ENCODE data around the gene RERE.
A peak's percentile ranks its signal among the peaks of the same experiment; 100 is the strongest.

RERE gene

DNA sequence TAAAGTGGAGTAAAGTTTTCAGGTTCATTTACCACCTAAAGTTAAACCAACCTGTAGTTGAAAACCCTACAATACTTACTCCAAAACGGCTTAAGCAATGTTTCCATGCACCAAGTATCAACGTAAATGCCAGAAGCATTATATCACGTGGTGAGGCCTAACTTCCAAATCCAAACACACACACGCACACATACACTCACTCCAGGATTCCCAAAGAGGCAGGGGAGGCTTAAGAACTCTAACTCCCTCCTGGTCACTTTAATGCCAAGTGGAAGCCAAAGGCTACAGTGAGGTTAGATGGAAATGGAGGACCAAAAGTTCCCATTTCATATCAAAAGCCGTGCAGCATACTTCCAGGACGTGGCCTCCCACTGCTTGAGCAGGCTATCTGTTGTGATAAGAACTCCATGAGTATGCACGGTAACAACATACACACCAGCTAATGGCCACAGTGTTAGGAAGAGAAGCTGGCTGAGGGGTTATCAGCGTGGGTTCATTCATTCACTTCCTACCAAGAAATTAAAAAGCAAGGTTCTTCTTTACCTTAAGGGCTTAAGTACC, 275.4 kb downstream of the RERE start:
- H3K36me3 Mint-ChIP-seq (ENCODE audit: insufficient read depth), result peaks cover 3% of the 10 kb centered on the region
- H3K4me3 Mint-ChIP-seq, result no peak overlapping the region
- ATAC-seq (replicated peaks; ENCODE audit: extremely low read depth, poor library complexity, severe bottlenecking) (no peak), DNase-seq (ENCODE audit: low spot score in 2 of 2) (no peak)
- H3K9me3 Mint-ChIP-seq, result no peaks in the 10 kb centered on the region
- peaks cover 18% of the 10 kb centered on the region for H3K4me1 Mint-ChIP-seq
- H3K27ac Mint-ChIP-seq (ENCODE audit: low read depth), result no peak overlapping the region
- no peaks in the 10 kb centered on the region for H3K27me3 Mint-ChIP-seq

DNA sequence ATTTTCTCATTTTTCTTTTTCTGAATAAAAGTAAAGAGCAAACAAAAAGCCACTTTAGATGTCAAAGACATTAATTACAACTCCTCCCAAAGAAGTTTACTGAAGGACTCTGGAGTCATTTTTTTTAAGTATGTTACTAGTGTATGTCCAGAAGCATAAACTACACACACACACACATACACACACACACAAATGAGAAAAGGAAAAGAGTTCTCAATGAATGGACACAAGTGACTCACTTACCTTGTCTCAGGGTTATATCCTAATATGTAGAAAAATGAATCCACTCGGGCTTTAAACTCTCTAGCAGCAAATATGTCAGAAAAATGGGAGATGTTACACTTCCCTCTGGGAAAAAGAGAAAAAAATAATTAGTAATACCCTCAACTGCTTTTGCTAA, 276.5 kb downstream of the RERE start:
- DNase-seq (ENCODE audit: low spot score in 2 of 2) (no peak), ATAC-seq (replicated peaks; ENCODE audit: extremely low read depth, poor library complexity, severe bottlenecking) (no peak)
- peaks cover 3% of the 10 kb centered on the region for H3K36me3 Mint-ChIP-seq (ENCODE audit: insufficient read depth)
- no peak overlapping the region for H3K4me3 Mint-ChIP-seq
- peaks cover 18% of the 10 kb centered on the region for H3K4me1 Mint-ChIP-seq
- H3K9me3 Mint-ChIP-seq, result no peaks in the 10 kb centered on the region
- no peaks in the 10 kb centered on the region for H3K27me3 Mint-ChIP-seq
- H3K27ac Mint-ChIP-seq (ENCODE audit: low read depth), result no peak overlapping the region

DNA sequence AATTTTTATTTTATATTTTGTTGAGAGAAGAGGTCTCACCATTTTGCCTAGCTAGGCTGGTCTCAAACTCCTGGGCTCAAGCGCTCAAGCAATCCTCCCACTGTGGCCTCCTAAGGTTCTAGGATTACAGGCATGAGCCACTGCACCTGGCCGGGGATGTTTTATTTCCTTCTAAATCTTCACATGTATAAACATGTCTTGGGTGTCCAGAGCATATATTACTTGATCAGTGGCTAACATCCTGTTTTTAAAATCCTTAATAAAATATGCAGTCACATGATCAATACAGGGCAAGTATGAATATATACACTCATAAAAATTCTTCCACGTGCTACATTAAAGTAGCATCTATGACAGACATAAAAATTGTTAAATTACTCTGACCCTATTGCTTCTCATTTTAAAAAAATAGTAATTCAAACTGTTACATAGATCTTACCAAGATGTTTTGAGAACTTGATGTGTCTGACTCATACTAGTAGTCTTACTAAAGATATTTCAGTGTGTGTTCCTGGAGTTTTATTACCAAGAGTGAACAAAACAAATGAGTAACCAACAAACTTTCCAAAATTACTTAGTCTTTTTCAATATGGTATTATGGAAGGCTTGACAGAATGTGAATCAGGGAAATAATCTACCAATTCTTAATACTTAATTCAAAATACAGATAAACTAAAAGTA, 277.0 kb downstream of the RERE start:
- ATAC-seq (replicated peaks; ENCODE audit: extremely low read depth, poor library complexity, severe bottlenecking), result no peak
- Mint-ChIP-seq H3K27ac (ENCODE audit: low read depth) (no peak overlapping the region), H3K27me3 (no peaks in the 10 kb centered on the region), H3K36me3 (ENCODE audit: insufficient read depth) (peaks cover 3% of the 10 kb centered on the region), H3K4me3 (no peak overlapping the region), H3K4me1 (peaks cover 18% of the 10 kb centered on the region), H3K9me3 (no peaks in the 10 kb centered on the region)
- DNase-seq (ENCODE audit: low spot score in 2 of 2), result no peak

DNA sequence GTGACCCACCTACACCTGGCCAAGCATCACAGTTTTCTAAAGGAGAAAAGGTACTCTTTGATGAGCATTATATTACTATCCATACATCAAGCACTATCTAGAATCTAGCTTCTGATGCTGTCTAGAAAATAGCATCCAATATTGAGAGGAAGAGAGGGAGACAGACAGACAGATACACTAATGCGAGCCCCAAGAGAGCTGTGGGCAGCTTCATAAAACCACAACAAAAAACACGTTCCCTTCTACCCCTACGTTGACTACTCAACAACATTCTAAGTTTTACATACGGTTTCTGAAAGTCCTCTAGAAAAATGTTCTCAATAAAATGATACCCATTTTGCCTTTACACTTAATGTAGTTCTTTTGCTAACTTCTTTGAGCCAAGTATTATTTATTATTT, 277.8 kb downstream of the RERE start:
- DNase-seq (ENCODE audit: low spot score in 2 of 2) (no peak), ATAC-seq (replicated peaks; ENCODE audit: extremely low read depth, poor library complexity, severe bottlenecking) (no peak)
- H3K9me3 Mint-ChIP-seq, result no peaks in the 10 kb centered on the region
- peaks cover 3% of the 10 kb centered on the region for H3K36me3 Mint-ChIP-seq (ENCODE audit: insufficient read depth)
- peaks cover 11% of the 10 kb centered on the region for H3K4me1 Mint-ChIP-seq
- H3K4me3 Mint-ChIP-seq, result no peak overlapping the region
- no peaks in the 10 kb centered on the region for H3K27me3 Mint-ChIP-seq
- H3K27ac Mint-ChIP-seq (ENCODE audit: low read depth), result no peak overlapping the region

DNA sequence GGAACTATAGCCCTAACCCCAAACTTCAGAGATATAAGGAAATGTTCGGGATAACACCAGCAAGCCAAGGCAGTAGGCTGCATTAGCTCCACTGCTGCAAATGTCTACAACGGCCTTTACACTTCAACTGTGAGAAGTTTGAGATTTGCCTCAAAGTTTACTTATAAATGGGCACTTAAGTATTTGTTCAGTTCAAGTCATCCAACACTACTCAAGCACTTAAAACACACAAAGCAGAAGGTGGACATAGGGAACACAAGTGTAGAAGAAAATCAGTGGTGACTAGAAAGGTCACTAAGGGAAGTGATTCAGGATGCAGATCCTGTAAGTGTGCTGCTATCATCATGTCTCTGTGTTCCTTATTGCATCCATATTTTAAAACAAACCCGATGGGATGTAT, 278.9 kb downstream of the RERE start:
- no peaks in the 10 kb centered on the region for H3K27me3 Mint-ChIP-seq
- H3K4me3 Mint-ChIP-seq, result no peak overlapping the region
- peaks cover 11% of the 10 kb centered on the region for H3K4me1 Mint-ChIP-seq
- H3K36me3 Mint-ChIP-seq (ENCODE audit: insufficient read depth), result peaks cover 3% of the 10 kb centered on the region
- no peaks in the 10 kb centered on the region for H3K9me3 Mint-ChIP-seq
- DNase-seq (ENCODE audit: low spot score in 2 of 2) (no peak), ATAC-seq (replicated peaks; ENCODE audit: extremely low read depth, poor library complexity, severe bottlenecking) (no peak)
- no peak overlapping the region for H3K27ac Mint-ChIP-seq (ENCODE audit: low read depth)

DNA sequence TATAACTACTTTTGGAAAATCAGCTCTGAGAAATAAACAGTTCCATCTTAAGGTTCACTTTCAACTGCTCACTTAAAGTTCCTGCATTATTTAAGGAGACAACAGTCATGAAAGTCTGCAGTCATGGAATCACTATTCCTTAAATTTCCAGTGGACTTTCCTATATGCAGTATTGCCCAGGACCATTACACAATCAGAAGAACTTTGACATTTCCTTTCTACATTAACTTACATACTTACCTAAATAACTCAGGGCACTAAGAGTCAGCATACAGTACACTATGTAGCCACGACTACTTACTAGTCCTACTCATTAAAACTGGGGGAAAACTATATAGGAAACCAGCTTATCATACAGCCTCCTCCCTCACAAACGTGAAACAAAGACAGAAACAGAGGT, 279.4 kb downstream of the RERE start:
- no peak for DNase-seq (ENCODE audit: low spot score in 2 of 2)
- no peaks in the 10 kb centered on the region for H3K27me3 Mint-ChIP-seq
- H3K4me3 Mint-ChIP-seq, result no peak overlapping the region
- H3K9me3 Mint-ChIP-seq, result no peaks in the 10 kb centered on the region
- peaks cover 3% of the 10 kb centered on the region for H3K36me3 Mint-ChIP-seq (ENCODE audit: insufficient read depth)
- ATAC-seq (replicated peaks; ENCODE audit: extremely low read depth, poor library complexity, severe bottlenecking), result no peak
- H3K27ac Mint-ChIP-seq (ENCODE audit: low read depth), result no peak overlapping the region
- H3K4me1 Mint-ChIP-seq, result peaks cover 16% of the 10 kb centered on the region

DNA sequence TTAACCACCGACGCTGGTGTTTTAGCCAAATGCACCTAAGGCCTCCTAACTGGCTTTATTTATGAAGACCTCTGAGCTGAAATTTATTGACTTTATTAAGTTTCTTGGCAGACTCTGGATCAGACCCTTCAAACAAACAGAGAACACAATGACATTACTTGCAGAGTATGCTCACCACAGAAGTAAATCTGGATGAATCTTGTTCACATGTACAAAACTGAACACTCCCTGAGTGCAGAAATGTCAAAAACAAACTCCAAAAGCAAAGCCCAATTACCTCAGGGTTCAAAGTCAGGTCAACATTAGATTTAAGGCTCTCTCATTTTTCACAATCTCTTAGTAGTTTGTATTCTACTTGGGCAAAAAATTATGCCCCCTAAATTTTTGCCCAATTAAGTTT, 280.9 kb downstream of the RERE start:
- Mint-ChIP-seq H3K27me3 (no peaks in the 10 kb centered on the region), H3K27ac (ENCODE audit: low read depth) (no peak overlapping the region), H3K4me1 (peaks cover 16% of the 10 kb centered on the region), H3K4me3 (no peak overlapping the region), H3K9me3 (no peaks in the 10 kb centered on the region), H3K36me3 (ENCODE audit: insufficient read depth) (peaks cover 3% of the 10 kb centered on the region)
- DNase-seq (ENCODE audit: low spot score in 2 of 2), result no peak
- ATAC-seq (replicated peaks; ENCODE audit: extremely low read depth, poor library complexity, severe bottlenecking), result no peak

DNA sequence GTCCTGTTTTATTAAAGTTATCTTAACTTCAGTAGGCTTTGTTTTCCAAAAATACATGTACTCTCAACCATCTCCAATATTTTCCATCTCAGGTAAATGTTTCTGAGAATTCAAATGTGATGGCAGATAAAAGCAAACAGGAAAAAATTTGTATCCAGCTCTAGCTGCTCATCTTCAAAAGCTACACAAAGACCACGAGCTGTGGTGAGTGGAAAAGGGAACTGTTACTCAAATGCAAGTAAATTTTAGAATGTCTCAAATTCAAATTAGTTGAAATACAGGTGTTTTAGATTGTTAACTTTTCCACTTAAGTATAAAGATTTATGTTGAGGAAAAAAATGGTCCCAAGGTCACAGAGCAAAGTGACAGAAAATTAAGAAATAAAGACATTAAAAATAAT, 283.5 kb downstream of the RERE start:
- peaks cover 5% of the 10 kb centered on the region for H3K4me1 Mint-ChIP-seq
- DNase-seq (ENCODE audit: low spot score in 2 of 2) (no peak), ATAC-seq (replicated peaks; ENCODE audit: extremely low read depth, poor library complexity, severe bottlenecking) (no peak)
- H3K9me3 Mint-ChIP-seq, result no peaks in the 10 kb centered on the region
- no peak overlapping the region for H3K27ac Mint-ChIP-seq (ENCODE audit: low read depth)
- H3K4me3 Mint-ChIP-seq, result no peak overlapping the region
- H3K36me3 Mint-ChIP-seq (ENCODE audit: insufficient read depth), result peaks cover 3% of the 10 kb centered on the region
- no peaks in the 10 kb centered on the region for H3K27me3 Mint-ChIP-seq

DNA sequence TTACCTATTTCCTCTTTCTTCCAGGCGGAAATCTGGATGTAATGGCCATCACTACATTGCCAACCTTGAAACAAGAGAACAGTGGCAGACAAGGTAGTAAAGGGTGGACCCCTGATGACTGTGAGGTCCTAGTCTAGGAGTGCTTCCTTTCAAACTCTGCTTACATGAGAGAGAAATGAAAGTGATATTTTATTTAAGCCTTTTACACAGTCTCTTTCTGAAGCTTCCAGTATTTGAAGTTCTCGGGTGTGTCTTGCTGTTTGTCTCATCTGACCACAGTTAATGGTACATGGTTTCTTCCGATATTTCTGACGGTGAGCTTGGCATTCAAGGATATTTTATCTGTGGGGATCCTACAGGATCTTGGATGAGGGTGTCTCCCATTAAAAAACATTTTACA, 284.3 kb downstream of the RERE start:
- H3K27me3 Mint-ChIP-seq, result no peaks in the 10 kb centered on the region
- DNase-seq (ENCODE audit: low spot score in 2 of 2) (no peak), ATAC-seq (replicated peaks; ENCODE audit: extremely low read depth, poor library complexity, severe bottlenecking) (no peak)
- H3K27ac Mint-ChIP-seq (ENCODE audit: low read depth), result peak overlapping the region; percentile 29
- no peaks in the 10 kb centered on the region for H3K9me3 Mint-ChIP-seq
- peaks cover 3% of the 10 kb centered on the region for H3K36me3 Mint-ChIP-seq (ENCODE audit: insufficient read depth)
- H3K4me3 Mint-ChIP-seq, result no peak overlapping the region
- H3K4me1 Mint-ChIP-seq, result peaks cover 5% of the 10 kb centered on the region

DNA sequence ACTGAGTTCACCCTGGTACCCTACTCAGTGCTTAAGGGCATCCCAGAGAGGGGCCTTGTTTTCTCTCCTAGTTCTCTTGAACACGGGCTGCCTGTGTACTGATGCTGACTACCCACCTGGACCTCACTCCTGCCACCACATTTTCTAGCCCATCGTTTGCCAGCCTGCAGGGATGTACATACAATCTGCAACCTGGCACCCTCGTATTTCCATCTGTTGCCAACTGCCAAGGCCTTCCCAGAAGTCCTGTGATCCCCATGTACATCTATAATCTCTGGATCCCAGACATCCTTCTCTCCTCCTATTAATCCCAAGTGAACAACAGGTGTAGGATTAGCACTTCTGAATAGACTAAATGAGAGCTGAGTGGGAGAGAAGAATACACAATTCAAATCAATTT, 287.5 kb downstream of the RERE start:
- H3K27me3 Mint-ChIP-seq, result no peaks in the 10 kb centered on the region
- no peaks in the 10 kb centered on the region for H3K9me3 Mint-ChIP-seq
- no peak overlapping the region for H3K4me3 Mint-ChIP-seq
- ATAC-seq (replicated peaks; ENCODE audit: extremely low read depth, poor library complexity, severe bottlenecking) (no peak), DNase-seq (ENCODE audit: low spot score in 2 of 2) (no peak)
- no peak overlapping the region for H3K27ac Mint-ChIP-seq (ENCODE audit: low read depth)
- H3K4me1 Mint-ChIP-seq, result peaks cover 11% of the 10 kb centered on the region
- no peaks in the 10 kb centered on the region for H3K36me3 Mint-ChIP-seq (ENCODE audit: insufficient read depth)

DNA sequence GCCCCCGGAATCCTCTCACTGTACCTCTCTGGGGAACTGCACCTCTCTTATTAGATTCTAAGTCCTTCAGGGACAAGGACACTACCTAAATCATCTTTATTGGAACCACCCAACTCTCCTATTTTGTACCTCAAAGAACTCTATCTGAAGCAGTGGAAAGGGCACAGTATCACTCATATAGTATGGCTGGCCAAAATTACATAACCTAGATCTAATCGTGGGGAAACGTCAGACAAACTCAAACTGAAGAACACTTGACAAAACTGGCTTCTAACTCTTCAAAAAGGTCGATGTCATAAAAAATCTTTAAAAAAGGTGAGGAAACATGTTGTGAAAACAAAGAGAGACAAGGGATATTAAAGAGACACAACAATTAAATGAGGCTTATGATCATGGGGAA, 289.5 kb downstream of the RERE start:
- Mint-ChIP-seq H3K27ac (ENCODE audit: low read depth) (peak overlapping the region; percentile 69), H3K9me3 (no peaks in the 10 kb centered on the region), H3K4me3 (no peak overlapping the region), H3K27me3 (no peaks in the 10 kb centered on the region), H3K4me1 (peaks cover 6% of the 10 kb centered on the region), H3K36me3 (ENCODE audit: insufficient read depth) (no peaks in the 10 kb centered on the region)
- DNase-seq (ENCODE audit: low spot score in 2 of 2) (no peak), ATAC-seq (replicated peaks; ENCODE audit: extremely low read depth, poor library complexity, severe bottlenecking) (no peak)

DNA sequence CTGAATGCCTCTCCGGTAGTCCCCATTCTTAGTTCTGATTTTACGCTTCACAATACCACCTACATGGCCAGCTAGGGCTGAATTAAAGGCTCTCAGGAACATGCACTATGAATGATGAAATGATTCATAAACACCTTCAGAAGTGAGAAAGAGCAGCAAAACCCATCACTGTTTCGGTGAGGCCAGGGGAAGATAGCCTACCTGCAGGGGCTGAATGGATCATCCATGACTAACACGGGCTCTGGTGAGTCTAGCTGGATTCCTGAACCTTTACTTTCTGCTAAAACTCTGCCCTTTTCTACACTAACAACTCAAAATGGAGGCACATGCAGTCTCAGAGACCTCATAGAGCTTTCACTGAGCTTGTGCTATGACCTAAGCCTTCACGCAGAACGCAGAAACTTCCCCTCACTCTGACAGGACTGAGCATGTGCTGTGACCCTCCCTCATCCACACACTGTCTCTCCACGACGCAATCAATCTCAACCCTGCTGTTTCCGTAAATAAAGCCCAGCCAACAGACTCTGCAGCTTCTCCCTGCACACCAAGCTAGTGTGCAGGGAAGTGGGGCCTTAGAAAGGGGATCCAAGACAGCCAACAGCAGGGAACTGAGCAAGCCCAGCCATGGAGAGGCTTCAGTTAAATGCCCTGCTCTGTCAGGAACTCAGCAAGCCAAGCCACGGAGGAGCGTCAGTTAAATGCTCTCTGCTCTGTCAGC, 291.7 kb downstream of the RERE start:
- Mint-ChIP-seq H3K4me3 (no peak overlapping the region), H3K36me3 (ENCODE audit: insufficient read depth) (peaks cover 6% of the 10 kb centered on the region), H3K27me3 (no peaks in the 10 kb centered on the region), H3K27ac (ENCODE audit: low read depth) (no peak overlapping the region), H3K4me1 (peaks cover 17% of the 10 kb centered on the region), H3K9me3 (no peaks in the 10 kb centered on the region)
- peak; percentile 91 for ATAC-seq (replicated peaks; ENCODE audit: extremely low read depth, poor library complexity, severe bottlenecking)
- peak; percentile 18 to 45 for DNase-seq (ENCODE audit: low spot score in 2 of 2)

DNA sequence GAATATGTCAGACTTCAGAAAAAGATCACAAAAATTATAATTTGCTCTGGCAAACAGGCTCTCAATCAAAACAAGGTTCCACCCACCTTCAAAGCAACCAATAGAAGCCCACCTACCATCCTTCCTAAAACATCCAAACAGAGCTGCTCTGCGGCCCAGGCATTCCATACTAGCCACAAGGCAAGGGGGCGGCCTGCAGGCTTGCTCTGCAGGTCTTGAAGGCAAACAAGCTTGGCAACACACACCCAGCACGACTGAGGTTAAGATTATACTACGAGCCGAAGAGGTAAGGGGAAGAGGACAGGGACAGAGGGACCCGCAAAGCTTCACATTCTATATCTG, 292.3 kb downstream of the RERE start:
- H3K27ac Mint-ChIP-seq (ENCODE audit: low read depth), result no peak overlapping the region
- peaks cover 6% of the 10 kb centered on the region for H3K36me3 Mint-ChIP-seq (ENCODE audit: insufficient read depth)
- H3K9me3 Mint-ChIP-seq, result no peaks in the 10 kb centered on the region
- ATAC-seq (replicated peaks; ENCODE audit: extremely low read depth, poor library complexity, severe bottlenecking) (peak; percentile 27), DNase-seq (ENCODE audit: low spot score in 2 of 2) (no peak)
- H3K4me3 Mint-ChIP-seq, result no peak overlapping the region
- H3K27me3 Mint-ChIP-seq, result no peaks in the 10 kb centered on the region
- peaks cover 22% of the 10 kb centered on the region for H3K4me1 Mint-ChIP-seq

Data from central memory CD8-positive, alpha-beta T cell (primary cell).